Erythroblast (primary cell): ENCODE data around the gene NCOA7.

ENCODE experiments used
- GATA1 ChIP-seq: IDR thresholded peaks from 2 replicates; pipeline ENCODE4 v1.6.1; 2011; ENCODE audit warnings: low read depth, mild to moderate bottlenecking, control low read depth, low read length, moderate library complexity
- POLR2A ChIP-seq: IDR thresholded peaks from 2 replicates; pipeline ENCODE4 v1.6.1; 2011; ENCODE audit warnings: mild to moderate bottlenecking, low read length

DNA sequence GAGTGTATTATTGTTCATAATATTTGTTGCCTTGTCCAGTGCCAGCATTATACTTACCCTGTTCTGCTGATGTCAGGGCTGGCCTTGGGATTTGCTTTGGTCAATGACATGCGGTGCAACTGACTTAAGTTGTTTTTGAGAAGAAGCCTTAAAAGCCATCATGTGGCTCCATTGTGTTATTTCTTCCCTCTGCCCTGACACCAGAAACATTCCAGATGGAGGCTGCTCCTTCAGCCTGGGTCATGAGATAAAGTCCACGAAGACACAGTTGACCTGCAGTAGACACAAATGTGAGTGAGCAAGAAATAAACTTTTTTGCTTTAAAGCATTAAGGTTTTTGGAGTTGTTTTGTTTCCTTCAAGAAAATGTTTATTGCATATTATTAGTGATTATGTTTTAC is 158.3 kb downstream of the NCOA7 start:
- TF ChIP-seq POLR2A = no peak
- TF ChIP-seq GATA1 = no peak
